H9 (cell line): ENCODE measurements around the gene KAZN. TPM values are rescaled to one million over a fixed set of nuclear protein-coding genes. Genes with fewer than 3 reads are reported as not detected.

ENCODE experiments used
- DNase-seq: peaks from one replicate; pipeline ENCODE4 v3.0.0-alpha.2; 2017
- H2AFZ ChIP-seq: one replicate; pipeline ENCODE4 v1.6.1; 2013; ENCODE audit warnings: mild to moderate bottlenecking, low read length, control low read depth, moderate library complexity
- H2AK5ac ChIP-seq: 2 replicates; pipeline ENCODE4 v1.6.1; 2013; ENCODE audit warnings: low read length, control low read depth, mixed read lengths; ENCODE audit not compliant: insufficient read length
- H2BK120ac ChIP-seq: one replicate; pipeline ENCODE4 v1.6.1; 2013; ENCODE audit warnings: low read depth, mild to moderate bottlenecking, low read length, control low read depth, inconsistent platforms; ENCODE audit not compliant: poor library complexity, severe bottlenecking
- H2BK12ac ChIP-seq: 2 replicates; pipeline ENCODE4 v1.6.1; 2013; ENCODE audit warnings: low read length, control low read depth, mixed read lengths, low read depth; ENCODE audit not compliant: insufficient read length
- H2BK15ac ChIP-seq: 2 replicates; pipeline ENCODE4 v1.6.1; 2013; ENCODE audit warnings: low read depth, low read length, control low read depth
- H2BK20ac ChIP-seq: one replicate; pipeline ENCODE4 v1.6.1; 2013; ENCODE audit warnings: low read depth, mild to moderate bottlenecking, low read length, control low read depth, inconsistent platforms; ENCODE audit not compliant: poor library complexity, severe bottlenecking
- H2BK5ac ChIP-seq: 2 replicates; pipeline ENCODE4 v1.6.1; 2013; ENCODE audit warnings: low read length, control low read depth, mixed read lengths; ENCODE audit not compliant: insufficient read length
- H3K14ac ChIP-seq: 2 replicates; pipeline ENCODE4 v1.6.1; 2013; ENCODE audit warnings: low read length, control low read depth; ENCODE audit not compliant: insufficient read depth
- H3K18ac ChIP-seq: 2 replicates; pipeline ENCODE4 v1.6.1; 2013; ENCODE audit warnings: low read depth, mild to moderate bottlenecking, mixed read lengths, low read length, control low read depth; ENCODE audit not compliant: insufficient read length
- H3K23ac ChIP-seq: 2 replicates; pipeline ENCODE4 v1.6.1; 2013; ENCODE audit warnings: low read length, control low read depth, mixed read lengths, low read depth; ENCODE audit not compliant: insufficient read length
- H3K23me2 ChIP-seq: 2 replicates; pipeline ENCODE4 v1.6.1; 2013; ENCODE audit warnings: low read depth, mild to moderate bottlenecking, mixed read lengths, low read length, control low read depth; ENCODE audit not compliant: insufficient read length, poor library complexity, severe bottlenecking
- H3K27ac ChIP-seq: 2 replicates; pipeline ENCODE4 v1.5.1; 2013; ENCODE audit warnings: low read length, control low read depth, mixed read lengths, low read depth; ENCODE audit not compliant: insufficient read length
- H3K27me3 ChIP-seq: 2 replicates; pipeline ENCODE4 v1.6.1; 2013; ENCODE audit warnings: low read length, control low read depth, inconsistent platforms; ENCODE audit not compliant: insufficient read depth
- H3K4ac ChIP-seq: 2 replicates; pipeline ENCODE4 v1.6.1; 2013; ENCODE audit warnings: low read depth, mild to moderate bottlenecking, control low read depth, inconsistent platforms, low read length, moderate library complexity
- H3K4me1 ChIP-seq: 2 replicates; pipeline ENCODE4 v1.6.1; 2013; ENCODE audit warnings: low read length, control low read depth, inconsistent platforms; ENCODE audit not compliant: insufficient read depth
- H3K4me2 ChIP-seq: 2 replicates; pipeline ENCODE4 v1.6.1; 2013; ENCODE audit warnings: low read length, control low read depth, mixed read lengths; ENCODE audit not compliant: insufficient read length, insufficient read depth
- H3K56ac ChIP-seq: 2 replicates; pipeline ENCODE4 v1.6.1; 2013; ENCODE audit warnings: low read depth, mild to moderate bottlenecking, mixed read lengths, low read length, control low read depth; ENCODE audit not compliant: insufficient read length
- H3K79me1 ChIP-seq: 2 replicates; pipeline ENCODE4 v1.6.1; 2013; ENCODE audit warnings: low read depth, mild to moderate bottlenecking, moderate library complexity, low read length, control low read depth, inconsistent platforms; ENCODE audit not compliant: insufficient read depth, poor library complexity, severe bottlenecking
- H3K79me2 ChIP-seq: 2 replicates; pipeline ENCODE4 v1.6.1; 2013; ENCODE audit warnings: low read length, control low read depth, inconsistent platforms; ENCODE audit not compliant: insufficient read depth
- H3K9ac ChIP-seq: 2 replicates; pipeline ENCODE4 v1.6.1; 2013; ENCODE audit warnings: low read length, control low read depth, mixed read lengths; ENCODE audit not compliant: insufficient read length; ENCODE audit errors: extremely low read depth
- H3K9me3 ChIP-seq: one replicate; pipeline ENCODE4 v1.6.1; 2013; ENCODE audit warnings: low read depth, low read length, inconsistent platforms; ENCODE audit not compliant: control insufficient read depth
- H3T11ph ChIP-seq: one replicate; pipeline ENCODE4 v1.6.1; 2013; ENCODE audit warnings: mild to moderate bottlenecking, low read length, control low read depth, inconsistent platforms
- H4K20me1 ChIP-seq: one replicate; pipeline ENCODE4 v1.6.1; 2013; ENCODE audit not compliant: control insufficient read depth, insufficient read length, insufficient read depth
- H4K5ac ChIP-seq: 2 replicates; pipeline ENCODE4 v1.6.1; 2013; ENCODE audit warnings: low read depth, mild to moderate bottlenecking, mixed read lengths, low read length, control low read depth; ENCODE audit not compliant: insufficient read length
- H4K8ac ChIP-seq: replicated peaks from 2 replicates; pipeline ENCODE4 v1.6.1; 2013; ENCODE audit warnings: low read length, control low read depth, mixed read lengths, low read depth; ENCODE audit not compliant: insufficient read length
- H4K91ac ChIP-seq: 2 replicates; pipeline ENCODE4 v1.6.1; 2013; ENCODE audit warnings: low read depth, mild to moderate bottlenecking, moderate library complexity, mixed read lengths, low read length, control low read depth; ENCODE audit not compliant: insufficient read length
- H3K27ac Mint-ChIP-seq, 3 experiments: 2 replicates in 2 of 3; 3 replicates in 1 of 3; pipeline ENCODE4 v1.8.0; 2020 to 2021; ENCODE audit warnings: mixed read lengths in 3 of 3, mild to moderate bottlenecking in 1 of 3, moderate library complexity in 1 of 3
- H3K27me3 Mint-ChIP-seq: 2 replicates; pipeline ENCODE4 v1.8.0; 2021; ENCODE audit warnings: low read depth, mild to moderate bottlenecking, moderate library complexity, mixed read lengths
- H3K36me3 Mint-ChIP-seq, 3 experiments: 2 replicates in 2 of 3; 3 replicates in 1 of 3; pipeline ENCODE4 v1.8.0; 2020 to 2021; ENCODE audit warnings: low read depth in 3 of 3, mixed read lengths in 3 of 3; ENCODE audit not compliant: insufficient read depth in 1 of 3
- H3K4me1 Mint-ChIP-seq, 2 experiments: 2 replicates each; pipeline ENCODE4 v1.8.0; 2020; ENCODE audit warnings: mixed read lengths in 2 of 2
- H3K4me3 Mint-ChIP-seq, 2 experiments: 2 replicates in 1 of 2; 3 replicates in 1 of 2; pipeline ENCODE4 v1.8.0; 2020 to 2021; ENCODE audit warnings: mild to moderate bottlenecking in 2 of 2, mixed read lengths in 2 of 2, moderate library complexity in 1 of 2
- H3K9me3 Mint-ChIP-seq, 2 experiments: 2 replicates in 1 of 2; 3 replicates in 1 of 2; pipeline ENCODE4 v1.8.0; 2020; ENCODE audit warnings: mild to moderate bottlenecking in 2 of 2, mixed read lengths in 2 of 2, moderate library complexity in 1 of 2
- WGBS: extraction: QIAGEN DNeasy Blood & Tissue Kit; methylation state at CpG from one replicate; pipeline ENCODE4 v1.1.7; 2013; ENCODE audit warnings: missing lambda C conversion rate, low lambda C conversion rate, mixed read lengths; ENCODE audit not compliant: insufficient read length; ENCODE audit errors: extremely low coverage; 5-methylcytosine and 5-hydroxymethylcytosine counted together
- total RNA-seq: library from RNA; stranded (reverse); gene quantifications from 2 replicates; pipeline ENCODE4 v1.2.1, GENCODE V29; 2021
- TF ChIP-seq, protein P1 (sequence below): fragments of 200-600 bp; sonication (generic); conservative IDR thresholded peaks from 3 replicates; pipeline ENCODE4 v1.8.0; 2021; ENCODE audit warnings: antibody characterized with exemption, mild to moderate bottlenecking

KAZN gene
- total RNA-seq, 1 experiment from 2014 or later: 7.6 TPM

- Mint-ChIP-seq H3K36me3 (no peaks in the 10 kb centered on the region), H3K4me3 (no peak overlapping the region), H3K4me1 (peaks cover 23 to 26% of the 10 kb centered on the region in 2 experiments), H3K9me3 (no peaks in the 10 kb centered on the region; a peak in 1 of 5 replicates), H3K27ac (peak overlapping the region in 1 of 3 experiments; percentile 81; a peak in 2 of 7 replicates), H3K27me3 (no peaks in the 10 kb centered on the region; the same call in 1 of the 2 replicates)
- Histone ChIP-seq H4K8ac (no peak overlapping the region), H3K27me3 (no peaks in the 10 kb centered on the region), H3K4me2 (no peak overlapping the region), H2BK12ac (no peak overlapping the region), H3K27ac (no peak overlapping the region), H3K9ac (no peak overlapping the region), H3K4ac (no peak overlapping the region), H3K79me2 (no peaks in the 10 kb centered on the region), H3K56ac (no peak overlapping the region), H3K79me1 (no peaks in the 10 kb centered on the region), H2AK5ac (no peak overlapping the region), H3K4me1 (no peaks in the 10 kb centered on the region), H3K18ac (no peak overlapping the region), H3K14ac (no peak overlapping the region), H3K9me3 (no peaks in the 10 kb centered on the region), H4K20me1 (no peaks in the 10 kb centered on the region), H2AFZ (no peak overlapping the region), H3K23me2 (no peaks in the 10 kb centered on the region), H3K23ac (no peak overlapping the region), H2BK120ac (no peak overlapping the region), H2BK20ac (no peak overlapping the region), H2BK15ac (no peak overlapping the region), H2BK5ac (no peak overlapping the region), H4K5ac (no peak overlapping the region), H3T11ph (no peak overlapping the region), H4K91ac (no peak overlapping the region)
- no peak for DNase-seq
- TF ChIP-seq, protein P1, sequence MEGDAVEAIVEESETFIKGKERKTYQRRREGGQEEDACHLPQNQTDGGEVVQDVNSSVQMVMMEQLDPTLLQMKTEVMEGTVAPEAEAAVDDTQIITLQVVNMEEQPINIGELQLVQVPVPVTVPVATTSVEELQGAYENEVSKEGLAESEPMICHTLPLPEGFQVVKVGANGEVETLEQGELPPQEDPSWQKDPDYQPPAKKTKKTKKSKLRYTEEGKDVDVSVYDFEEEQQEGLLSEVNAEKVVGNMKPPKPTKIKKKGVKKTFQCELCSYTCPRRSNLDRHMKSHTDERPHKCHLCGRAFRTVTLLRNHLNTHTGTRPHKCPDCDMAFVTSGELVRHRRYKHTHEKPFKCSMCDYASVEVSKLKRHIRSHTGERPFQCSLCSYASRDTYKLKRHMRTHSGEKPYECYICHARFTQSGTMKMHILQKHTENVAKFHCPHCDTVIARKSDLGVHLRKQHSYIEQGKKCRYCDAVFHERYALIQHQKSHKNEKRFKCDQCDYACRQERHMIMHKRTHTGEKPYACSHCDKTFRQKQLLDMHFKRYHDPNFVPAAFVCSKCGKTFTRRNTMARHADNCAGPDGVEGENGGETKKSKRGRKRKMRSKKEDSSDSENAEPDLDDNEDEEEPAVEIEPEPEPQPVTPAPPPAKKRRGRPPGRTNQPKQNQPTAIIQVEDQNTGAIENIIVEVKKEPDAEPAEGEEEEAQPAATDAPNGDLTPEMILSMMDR: no peak
- WGBS: no CpG with 5 or more reads among the region's 4 CpGs
Observed at GRCh38 chr1:14895727-14896126, 297.2 kb downstream of the KAZN start.
